ENCODE measurements around the gene PKHD1.

The PKHD1 gene

GRCh38 chr6:51846531-51846930, 240.9 kb downstream of the PKHD1 start:
- DNase-seq: no peak

GRCh38 chr6:51844336-51844735, 243.1 kb downstream of the PKHD1 start:
- DNase-seq: no peak

- DNase-seq: no peak
Measured at GRCh38 chr6:51843456-51844056, 243.9 kb downstream of the PKHD1 start.

- DNase-seq: no peak
Measured at GRCh38 chr6:51842804-51843378, 244.5 kb downstream of the PKHD1 start.

- DNase-seq: no peak
Measured at GRCh38 chr6:51842061-51842803, 245.2 kb downstream of the PKHD1 start.

GRCh38 chr6:51841626-51842025, 245.8 kb downstream of the PKHD1 start:
- no peak for DNase-seq

- DNase-seq: no peak
Measured at GRCh38 chr6:51839726-51840374, 247.6 kb downstream of the PKHD1 start.

- DNase-seq: no peak
Measured at GRCh38 chr6:51830666-51831065, 256.7 kb downstream of the PKHD1 start.

- DNase-seq: no peak
Measured at GRCh38 chr6:51827580-51827979, 259.8 kb downstream of the PKHD1 start.

- no peak for DNase-seq
Measured at GRCh38 chr6:51824940-51825339, 262.5 kb downstream of the PKHD1 start.

- DNase-seq: no peak
Measured at GRCh38 chr6:51820555-51820954, 266.9 kb downstream of the PKHD1 start.

- no peak for DNase-seq
Measured at GRCh38 chr6:51818520-51819022, 268.8 kb downstream of the PKHD1 start.

GRCh38 chr6:51817832-51818231, 269.6 kb downstream of the PKHD1 start:
- no peak for DNase-seq

GRCh38 chr6:51814418-51814817, 273.0 kb downstream of the PKHD1 start:
- DNase-seq: no peak

- DNase-seq: no peak
Measured at GRCh38 chr6:51813904-51814303, 273.5 kb downstream of the PKHD1 start.

- no peak for DNase-seq
Measured at GRCh38 chr6:51812231-51812630, 275.2 kb downstream of the PKHD1 start.

- no peak for DNase-seq
Measured at GRCh38 chr6:51805517-51805916, 281.9 kb downstream of the PKHD1 start.

- DNase-seq: no peak
Measured at GRCh38 chr6:51800603-51801002, 286.8 kb downstream of the PKHD1 start.

- DNase-seq: no peak
Measured at GRCh38 chr6:51793393-51793792, 294.0 kb downstream of the PKHD1 start.

GRCh38 chr6:51792273-51793030, 295.0 kb downstream of the PKHD1 start:
- no peak for DNase-seq

GRCh38 chr6:51790946-51791345, 296.5 kb downstream of the PKHD1 start:
- DNase-seq: no peak

- DNase-seq: no peak
Measured at GRCh38 chr6:51788121-51788520, 299.3 kb downstream of the PKHD1 start.

- DNase-seq: no peak
Measured at GRCh38 chr6:51778666-51779065, 308.7 kb downstream of the PKHD1 start.
